SW 1271 (cell line): Measurements from ENCODE around the gene SRSF4.
"Not testable (repeated sequence)": the region's sequence is repeated elsewhere in the genome, so short reads cannot be mapped to it uniquely, and the experiment has no call there.

ENCODE experiments used
- DNase-seq, 2 experiments: peaks; one replicate each; lab custom pipeline; 2025; lab: John Stamatoyannopoulos, UW

SRSF4 gene

GRCh38 chr1:29162476-29163138 is 19.1 kb downstream of the SRSF4 start:
- no peak for DNase-seq

GRCh38 chr1:29162025-29162424 is 19.7 kb downstream of the SRSF4 start:
- no peak for DNase-seq

GRCh38 chr1:29159773-29160172 is 21.9 kb downstream of the SRSF4 start:
- DNase-seq, result no peak

- DNase-seq, result no peak
These were observed 24.5 kb downstream of the SRSF4 start for GRCh38 chr1:29157269-29157601.

- DNase-seq, result no peak
These were observed 25.0 kb downstream of the SRSF4 start for GRCh38 chr1:29156543-29157268.

GRCh38 chr1:29152046-29152805 is 29.5 kb downstream of the SRSF4 start:
- no peak for DNase-seq

- DNase-seq, result not testable (repeated sequence)
These were observed 31.4 kb downstream of the SRSF4 start for GRCh38 chr1:29150346-29150745.

GRCh38 chr1:29148656-29149491 is 32.8 kb downstream of the SRSF4 start:
- DNase-seq, result no peak

- no peak for DNase-seq
These were observed 35.8 kb downstream of the SRSF4 start for GRCh38 chr1:29145739-29146437.

GRCh38 chr1:29144178-29144577 is 37.5 kb downstream of the SRSF4 start:
- no peak for DNase-seq

- no peak for DNase-seq
These were observed 39.0 kb downstream of the SRSF4 start for GRCh38 chr1:29142714-29143113.

GRCh38 chr1:29136391-29136915 is 45.2 kb downstream of the SRSF4 start:
- no peak for DNase-seq

- DNase-seq, result no peak
These were observed 47.0 kb downstream of the SRSF4 start for GRCh38 chr1:29134695-29135028.

GRCh38 chr1:29133861-29134694 is 47.6 kb downstream of the SRSF4 start:
- DNase-seq, result no peak

- DNase-seq, result not testable (repeated sequence)
These were observed 50.6 kb downstream of the SRSF4 start for GRCh38 chr1:29131056-29131455.

GRCh38 chr1:29129916-29130315 is 51.8 kb downstream of the SRSF4 start:
- DNase-seq, result no peak

GRCh38 chr1:29128739-29129138 is 53.0 kb downstream of the SRSF4 start:
- DNase-seq, result no peak

- DNase-seq, result no peak
These were observed 55.5 kb downstream of the SRSF4 start for GRCh38 chr1:29126198-29126597.

- DNase-seq, result no peak
These were observed 55.9 kb downstream of the SRSF4 start for GRCh38 chr1:29125788-29126187.

GRCh38 chr1:29125237-29125641 is 56.5 kb downstream of the SRSF4 start:
- no peak for DNase-seq
